HG02759 (cell line): ENCODE measurements around the gene SBDS.
"Not testable (repeated sequence)": the region's sequence is repeated elsewhere in the genome, so short reads cannot be mapped to it uniquely, and the experiment has no call there.

Experiments used
- ATAC-seq: cut with Tn5 transposase; IDR thresholded peaks from one replicate; pipeline ENCODE4 v1.9.1; 2021; ENCODE audit warnings: mild to moderate bottlenecking, moderate library complexity; ENCODE audit not compliant: unreplicated experiment

SBDS gene

GRCh38 chr7:66996444-66997191 lies 1.2 kb upstream of the SBDS start, which contains the start of gene TYW1:
Gene TYW1 (plus strand): TSS chr7:66996833. CDS start chr7:66996979, 146 bp downstream.
- ATAC-seq = peak; percentile 90

- ATAC-seq = peak; percentile 36
These were observed 716 bp downstream of the SBDS start for GRCh38 chr7:66994691-66995049.

DNA sequence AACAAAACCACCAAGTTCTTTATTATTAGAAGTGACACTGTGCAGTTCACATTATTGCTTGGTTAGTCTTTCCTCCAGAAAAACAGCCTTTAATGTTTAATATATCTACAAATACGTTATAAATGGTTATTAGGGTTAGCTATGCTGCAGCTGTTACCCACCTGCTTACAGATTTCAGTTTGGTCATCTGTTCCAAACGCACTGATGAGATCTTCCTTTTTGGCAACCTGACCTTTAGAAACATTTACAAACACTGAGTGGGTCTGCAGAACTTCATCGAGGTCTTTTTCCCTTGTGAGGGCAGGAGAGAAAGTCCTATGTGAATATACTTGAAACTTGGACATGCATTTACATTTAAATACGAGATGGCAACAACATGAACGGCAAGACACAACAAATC lies 1.3 kb downstream of the SBDS start:
- ATAC-seq = not testable (repeated sequence)

DNA sequence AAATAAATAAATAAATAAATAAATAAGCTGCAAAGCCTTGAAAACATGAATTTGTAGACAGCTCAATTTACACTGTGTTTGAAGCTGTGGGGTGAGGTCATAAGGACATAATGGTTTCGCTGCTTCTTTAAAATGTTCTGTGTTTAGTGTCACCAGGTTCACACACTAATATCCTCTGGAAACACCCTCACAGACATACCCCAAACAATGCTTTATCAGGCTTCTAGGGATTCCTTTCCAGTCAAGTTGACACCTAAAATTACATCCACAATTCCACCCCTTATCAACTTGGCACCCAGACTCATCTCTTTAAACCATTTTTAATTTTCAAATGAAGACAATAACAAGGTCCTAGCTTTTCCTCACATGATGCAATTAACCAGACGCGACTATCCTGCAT lies 5.8 kb downstream of the SBDS start:
- not testable (repeated sequence) for ATAC-seq

DNA sequence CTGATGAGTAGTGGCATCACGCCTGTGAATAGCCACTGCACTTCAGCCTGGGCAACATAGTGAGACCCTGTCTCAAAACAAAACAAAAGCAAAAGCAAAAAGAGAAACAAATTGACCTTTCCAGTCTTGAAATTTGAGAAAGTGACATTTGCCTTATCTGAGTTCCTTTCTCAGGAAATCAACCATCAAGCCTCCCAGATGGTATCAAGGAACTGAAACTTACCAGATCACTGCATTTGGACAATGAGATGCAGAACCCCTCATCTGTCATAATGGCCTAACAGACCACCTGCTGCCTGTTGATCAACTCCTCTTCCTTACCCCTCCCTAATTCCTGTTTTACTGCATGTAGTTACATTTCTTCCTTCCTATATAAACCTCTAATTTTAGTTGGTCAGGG lies 15.1 kb downstream of the SBDS start:
- not testable (repeated sequence) for ATAC-seq

GRCh38 chr7:66979013-66979412 lies 16.4 kb downstream of the SBDS start:
- ATAC-seq = not testable (repeated sequence)

DNA sequence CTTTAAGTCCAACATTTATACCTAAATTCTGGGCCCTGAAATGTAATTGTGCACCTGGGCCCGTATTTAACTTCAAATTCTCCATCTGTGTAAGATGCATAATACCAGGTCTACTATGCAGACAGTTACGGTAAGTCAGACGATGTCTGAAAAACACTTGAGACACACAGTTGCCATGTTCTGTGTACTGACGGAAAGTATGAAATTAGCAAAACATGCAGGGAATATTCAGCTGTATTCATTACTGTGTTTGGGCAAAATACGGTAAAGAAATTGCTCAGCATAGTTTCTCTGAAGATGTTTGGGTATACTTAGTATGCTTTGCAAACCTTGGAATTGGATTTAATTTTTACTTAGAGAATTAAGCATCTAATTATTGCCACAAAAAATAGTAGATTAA lies 17.1 kb downstream of the SBDS start:
- ATAC-seq = not testable (repeated sequence)

DNA sequence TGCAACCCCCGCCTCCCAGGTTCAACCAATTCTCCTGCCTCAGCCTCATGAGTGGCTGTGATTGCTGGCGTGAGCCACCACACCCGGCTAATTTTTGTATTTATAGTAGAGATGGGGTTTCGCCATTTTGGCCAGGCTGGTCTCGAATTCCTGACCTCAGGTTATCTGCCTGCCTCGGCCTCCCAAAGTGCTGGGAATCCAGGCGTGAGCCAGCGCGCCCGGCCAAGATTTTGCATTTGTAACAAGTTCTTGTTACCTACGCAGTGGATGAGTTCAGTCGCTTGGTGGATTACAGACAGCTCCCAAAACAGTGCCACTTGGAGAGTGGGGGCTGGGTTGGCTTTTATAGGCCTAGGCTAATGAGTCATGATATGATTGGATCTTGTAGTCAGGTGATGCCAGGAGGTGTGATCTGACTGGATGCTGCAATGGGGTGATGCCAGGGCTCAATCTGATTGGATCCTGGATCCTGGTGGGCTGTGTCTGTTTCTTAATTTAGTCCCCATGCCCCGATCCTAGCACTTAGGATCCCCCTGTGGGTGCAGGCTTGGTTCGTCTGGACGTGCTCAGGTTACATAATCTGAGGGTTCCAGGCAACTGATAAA lies 20.3 kb downstream of the SBDS start:
- no peak for ATAC-seq

DNA sequence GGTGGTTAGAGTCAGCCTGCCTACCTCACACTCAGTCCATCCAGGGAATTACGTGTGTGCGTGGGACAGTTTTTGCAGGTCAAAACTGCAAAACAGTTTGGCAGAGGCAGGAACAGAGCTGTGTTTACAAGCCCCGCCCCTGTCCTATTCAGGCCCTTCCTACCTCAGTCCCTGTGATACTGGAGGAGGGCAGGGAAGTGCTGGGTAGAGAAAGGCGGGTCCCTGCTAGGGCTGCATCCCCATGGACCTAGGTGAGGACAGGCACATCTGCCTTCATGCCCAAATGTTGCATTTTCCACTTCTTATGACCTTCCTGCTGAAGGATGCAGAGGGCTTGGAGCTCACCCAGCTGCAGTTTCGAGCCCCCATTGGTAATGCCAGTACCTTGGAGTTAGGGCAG lies 25.1 kb downstream of the SBDS start:
- ATAC-seq = no peak

DNA sequence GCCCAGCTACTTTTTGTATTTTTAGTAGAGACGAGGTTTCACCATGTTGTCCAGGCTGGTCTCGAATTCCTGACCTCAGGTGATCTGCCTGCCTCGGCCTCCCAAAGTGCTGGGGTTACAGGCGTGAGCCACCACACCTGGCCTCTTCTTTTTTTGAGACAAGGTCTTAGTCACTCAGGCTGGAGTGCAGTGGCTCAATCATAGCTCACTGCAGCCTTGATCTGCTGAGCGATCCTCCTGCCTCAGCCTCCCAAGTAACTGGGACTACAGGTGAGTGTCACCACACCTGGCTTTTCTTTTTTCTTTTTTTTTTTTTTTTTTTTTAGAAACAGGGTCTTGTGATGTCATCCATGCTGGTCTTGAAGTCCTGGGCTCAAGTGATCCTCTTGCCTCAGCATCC lies 26.4 kb downstream of the SBDS start:
- ATAC-seq = not testable (repeated sequence)

DNA sequence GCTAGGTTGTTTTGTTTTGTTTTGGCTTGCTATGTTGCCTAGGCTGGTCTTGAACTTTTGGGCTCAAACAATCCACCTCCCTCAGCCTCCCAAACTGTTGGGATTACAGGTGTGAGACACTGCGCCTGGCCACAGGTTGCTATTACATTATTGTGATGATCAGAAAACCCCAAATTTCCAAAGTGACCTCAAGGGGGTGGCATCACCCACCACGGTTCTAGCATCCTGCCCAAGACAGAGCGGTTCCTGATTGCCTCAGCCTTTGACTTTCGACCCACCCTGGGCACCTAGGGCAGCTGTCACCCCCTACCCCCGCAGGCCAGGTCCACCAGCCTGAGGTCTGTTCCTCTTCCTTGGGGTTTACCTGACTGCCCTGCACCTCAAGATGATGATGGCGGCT lies 28.4 kb downstream of the SBDS start:
- no peak for ATAC-seq

GRCh38 chr7:66964411-66964810 lies 31.0 kb downstream of the SBDS start:
- no peak for ATAC-seq

DNA sequence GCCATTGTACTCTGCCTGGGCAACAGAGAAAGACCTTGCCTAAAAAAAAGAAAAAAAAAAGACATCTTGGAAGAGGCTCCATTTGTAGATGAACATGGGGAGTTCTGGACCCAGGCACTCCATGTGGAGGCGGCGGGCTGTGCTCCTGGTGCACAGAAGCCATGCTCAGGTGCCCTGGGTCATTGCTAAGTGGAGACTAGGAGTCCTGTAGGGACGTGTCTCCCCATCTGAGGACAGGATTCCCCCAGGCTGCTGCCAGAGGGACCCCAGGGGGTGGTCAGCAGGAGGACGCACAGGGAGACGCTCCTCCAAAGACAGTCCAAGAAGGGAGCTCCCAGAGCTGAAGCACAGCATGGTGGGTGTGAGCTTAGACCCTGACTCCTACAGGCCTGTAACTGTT lies 34.3 kb downstream of the SBDS start:
- no peak for ATAC-seq

DNA sequence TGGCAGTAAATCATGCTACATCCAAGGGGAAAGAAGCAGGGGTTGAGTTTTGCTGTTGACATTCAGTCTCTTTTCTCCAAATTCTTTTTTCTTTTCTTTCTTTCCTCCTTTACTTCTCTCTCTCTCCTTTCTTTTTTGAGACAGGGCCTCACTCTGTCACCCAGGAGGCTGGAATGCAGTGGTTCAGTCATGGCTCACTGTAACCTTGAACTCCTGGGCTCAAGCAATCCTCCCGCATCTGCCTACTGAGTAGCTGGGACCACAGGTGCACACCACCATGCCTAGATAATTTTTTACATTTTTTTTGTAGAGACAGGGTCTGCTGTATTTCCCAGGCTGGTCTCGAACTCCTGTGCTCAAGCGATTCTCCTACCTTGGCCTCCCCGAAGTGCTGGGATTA lies 35.2 kb downstream of the SBDS start:
- ATAC-seq = no peak

DNA sequence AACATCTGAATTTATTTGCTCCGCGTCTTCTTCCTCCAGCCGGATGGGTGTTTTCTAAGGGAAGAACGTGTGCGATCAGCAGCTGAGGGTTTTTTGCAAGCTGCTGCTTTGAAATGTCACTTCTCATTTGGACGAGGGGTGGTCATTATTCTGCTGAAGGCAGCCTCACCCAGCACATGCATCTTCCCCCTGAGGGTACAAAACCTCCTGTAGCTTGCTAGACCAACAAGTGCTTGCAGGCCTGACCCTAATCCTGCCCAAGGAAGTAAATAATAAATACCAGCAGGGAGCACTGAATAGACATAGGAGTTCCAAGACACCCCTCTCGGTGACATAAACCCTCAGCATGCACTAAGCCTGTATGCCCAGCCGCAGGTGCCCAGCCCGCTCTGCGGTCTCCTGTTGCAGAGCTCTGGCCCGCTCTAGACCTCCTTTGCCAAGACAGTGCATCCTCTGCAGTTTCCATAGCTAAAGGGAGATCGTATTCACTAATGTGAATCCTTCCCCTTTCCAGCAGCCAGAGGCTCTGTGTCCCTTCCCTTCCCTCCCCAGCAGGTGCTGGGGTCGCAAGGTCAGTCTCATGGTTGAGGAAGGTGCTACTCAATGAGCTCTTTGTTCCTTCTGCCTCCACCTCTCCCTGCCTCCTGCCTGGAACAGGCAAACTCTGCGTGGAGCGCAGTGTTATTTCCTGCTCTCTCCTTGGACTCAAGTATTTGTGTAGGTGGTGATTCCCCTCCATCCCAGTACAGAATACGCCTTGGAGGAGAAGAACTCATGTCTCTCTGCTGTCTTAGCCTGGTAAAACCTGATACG lies 36.6 kb downstream of the SBDS start:
- no peak for ATAC-seq

- no peak for ATAC-seq
These were observed 37.6 kb downstream of the SBDS start for GRCh38 chr7:66957595-66958290.

GRCh38 chr7:66953044-66953427 lies 42.4 kb downstream of the SBDS start:
- ATAC-seq = no peak

DNA sequence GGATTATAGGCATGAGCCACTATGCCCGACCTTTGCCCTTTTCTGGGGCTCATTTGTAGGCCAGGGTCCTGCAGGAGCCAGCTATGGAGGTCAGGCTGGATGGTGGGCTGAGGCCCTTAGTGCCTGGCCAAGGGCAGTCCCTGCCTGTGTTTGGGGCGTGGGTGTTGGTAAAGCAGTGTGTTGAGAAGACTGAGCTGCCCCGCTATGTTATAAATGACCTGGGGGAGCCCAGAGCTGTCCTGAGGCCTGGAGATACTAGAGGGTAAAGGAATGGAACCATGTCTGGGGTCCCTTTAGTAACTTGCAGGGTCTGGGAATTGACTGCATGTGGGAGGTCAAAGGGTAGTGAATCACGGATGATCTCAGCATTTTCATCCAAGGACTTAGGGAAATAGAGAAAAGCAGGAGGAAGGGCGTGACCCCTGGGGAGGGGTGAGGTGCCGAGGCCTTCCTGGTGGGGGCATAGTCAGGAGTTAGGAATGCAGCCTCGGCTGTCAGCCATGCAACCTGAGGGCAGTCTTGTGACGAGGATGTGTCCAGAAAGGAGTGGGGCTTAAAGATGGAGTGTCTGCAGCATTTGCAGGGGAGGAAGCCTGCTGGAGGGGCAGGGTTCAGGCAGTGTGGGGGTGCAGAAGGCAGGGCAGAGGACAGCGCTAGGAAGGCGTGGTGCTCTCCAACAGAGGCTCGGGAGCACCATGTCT lies 42.9 kb downstream of the SBDS start:
- no peak for ATAC-seq

- no peak for ATAC-seq
These were observed 44.6 kb downstream of the SBDS start for GRCh38 chr7:66950763-66951162.

DNA sequence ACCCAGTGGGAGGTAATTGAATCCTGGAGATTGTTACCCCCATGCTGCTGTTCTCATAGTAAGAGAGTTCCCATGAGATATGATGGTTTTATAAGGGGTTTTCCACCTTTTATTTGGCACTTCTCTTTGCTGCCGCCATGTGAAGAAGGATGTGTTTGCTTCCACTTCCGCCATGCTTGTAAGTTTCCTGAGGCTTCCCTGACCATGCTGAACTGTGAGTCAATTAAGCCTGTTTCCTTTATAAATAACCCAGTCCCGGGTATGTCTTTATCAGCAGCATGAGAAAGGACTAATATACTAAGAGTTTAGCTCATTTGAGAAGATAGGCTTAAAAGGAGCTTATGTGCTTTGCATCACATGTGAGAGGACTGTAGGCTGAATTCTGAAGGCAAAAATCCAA lies 45.1 kb downstream of the SBDS start:
- no peak for ATAC-seq
